ENCODE results near the gene BCORL1. TPM values are rescaled to one million over a fixed set of nuclear protein-coding genes. Genes with fewer than 3 reads are reported as not detected.

Gene BCORL1
- polyA plus RNA-seq, 1 of the 3 experiments (the other 2 are of a cell fraction) = 4.2 TPM

- H3K79me2 ChIP-seq (ENCODE audit: insufficient read depth) = peaks cover 7% of the 10 kb centered on the region; the same call in 1 of the 2 replicates
- H3K9me3 ChIP-seq = no peaks in the 10 kb centered on the region
- H3F3A ChIP-seq (replicated peaks; ENCODE audit: insufficient read depth) = peaks cover 9% of the 10 kb centered on the region
- 21% methylated on average over 32 of the region's 32 CpGs for WGBS (ENCODE audit: low lambda C conversion rate)
- no peak overlapping the region; a peak in 1 of 4 replicates for H3K4me3 ChIP-seq (ENCODE audit: low read depth in 2 of 2, low read length in 1 of 2)
- H3K4me2 ChIP-seq = no peak overlapping the region
- H3K9me2 ChIP-seq = no peaks in the 10 kb centered on the region
- no peaks in the 10 kb centered on the region; a peak in 1 of 4 replicates for H3K4me1 ChIP-seq (ENCODE audit: control insufficient read depth in 1 of 2, insufficient read depth in 2 of 2, low read depth in 1 of 2, low read length in 1 of 2)
- H3K27me3 ChIP-seq (ENCODE audit: insufficient read depth) = peaks cover 7% of the 10 kb centered on the region; the same call in 1 of the 2 replicates
- peak; percentile 65 for DNase-seq
- no peaks in the 10 kb centered on the region for H3K36me3 ChIP-seq (replicated peaks in 1 of 2; ENCODE audit: control insufficient read depth in 1 of 2, insufficient read depth in 2 of 2, low read length in 1 of 2)
- ChIA-PET CTCF (interaction anchor here (1.5 kb wide), 1 partner anchor 54 kb away, joined by 6 read pairs; no protein-coding TSS in a partner anchor), POLR2A (interaction anchor here (0.6 kb wide), 1 partner anchor 46 kb away, joined by 3 read pairs; no protein-coding TSS in a partner anchor)
- no peak for TF ChIP-seq NFIC (IDR thresholded peaks at IDR 0.05; ENCODE audit: borderline replicate concordance)
- no peak for TF ChIP-seq JUND (IDR thresholded peaks at IDR 0.05)
- TF ChIP-seq RFX5 (IDR thresholded peaks at IDR 0.05; ENCODE audit: low read length) = no peak
- no peak for TF ChIP-seq PBX3 (IDR thresholded peaks at IDR 0.05)
- TF ChIP-seq NRF1 (IDR thresholded peaks at IDR 0.05; ENCODE audit: low read depth, low read length) = no peak
- no peak for TF ChIP-seq TAF1 (IDR thresholded peaks at IDR 0.05; ENCODE audit: borderline replicate concordance, low read depth, low read length)
- TF ChIP-seq RAD21 (IDR thresholded peaks at IDR 0.05; ENCODE audit: low read length) = no peak
- no peak for TF ChIP-seq FOXM1 (IDR thresholded peaks at IDR 0.05; ENCODE audit: low read depth)
- TF ChIP-seq CTCF (IDR thresholded peaks at IDR 0.05) = no peak
- no peak overlapping the region for H3K27ac ChIP-seq (ENCODE audit: low read depth in 2 of 2, low read length in 1 of 2)
- H2AFZ ChIP-seq (ENCODE audit: low read depth) = no peak overlapping the region
- no peaks in the 10 kb centered on the region for H4K20me1 ChIP-seq (ENCODE audit: insufficient read depth)
- H3K9ac ChIP-seq = no peak overlapping the region
Observed at GRCh38 chrX:129980001-129980401, 2.4 kb upstream of the BCORL1 start.

- H3K4me2 ChIP-seq = no peak overlapping the region; the same call in 1 of the 2 replicates
- no peaks in the 10 kb centered on the region for H4K20me1 ChIP-seq (ENCODE audit: insufficient read depth)
- no peak overlapping the region for H2AFZ ChIP-seq (ENCODE audit: low read depth)
- peak overlapping the region; percentile 48 for H3K9ac ChIP-seq
- H3K27me3 ChIP-seq (ENCODE audit: insufficient read depth) = peaks cover 7% of the 10 kb centered on the region; the same call in 1 of the 2 replicates
- WGBS (ENCODE audit: low lambda C conversion rate) = 45% methylated on average over 35 of the region's 79 CpGs
- H3K9me3 ChIP-seq = no peaks in the 10 kb centered on the region
- peak overlapping the region in 1 of 2 experiments; percentile 23; a peak in 1 of 4 replicates for H3K27ac ChIP-seq (ENCODE audit: low read depth in 2 of 2, low read length in 1 of 2)
- DNase-seq = peak; percentile 82
- peaks cover 14% of the 10 kb centered on the region for H3K79me2 ChIP-seq (ENCODE audit: insufficient read depth)
- no peaks in the 10 kb centered on the region; a peak in 1 of 4 replicates for H3K4me1 ChIP-seq (ENCODE audit: control insufficient read depth in 1 of 2, insufficient read depth in 2 of 2, low read depth in 1 of 2, low read length in 1 of 2)
- H3K36me3 ChIP-seq (replicated peaks in 1 of 2; ENCODE audit: control insufficient read depth in 1 of 2, insufficient read depth in 2 of 2, low read length in 1 of 2) = no peaks in the 10 kb centered on the region
- ChIA-PET CTCF (no interaction called here), POLR2A (interaction anchor here (2.7 kb wide), 1 partner anchor 49 kb away, joined by 9 read pairs; no protein-coding TSS in a partner anchor)
- no peaks in the 10 kb centered on the region for H3K9me2 ChIP-seq
- H3F3A ChIP-seq (replicated peaks; ENCODE audit: insufficient read depth) = peaks cover 9% of the 10 kb centered on the region
- TF ChIP-seq USF1 (IDR thresholded peaks at IDR 0.05; ENCODE audit: borderline replicate concordance, low read depth) (no peak), SIN3A (IDR thresholded peaks at IDR 0.05; ENCODE audit: borderline replicate concordance, low read depth, low read length) (peak; percentile 17; the same call in 1 of the 2 replicates)
- no peak overlapping the region; a peak in 3 of 4 replicates for H3K4me3 ChIP-seq (ENCODE audit: low read depth in 2 of 2, low read length in 1 of 2)
Observed at GRCh38 chrX:129980540-129981199, 1.8 kb upstream of the BCORL1 start.

Data from SK-N-SH (cell line).